ENCODE results near the gene ENPEP.
"Not testable (repeated sequence)": the region's sequence is repeated elsewhere in the genome, so short reads cannot be mapped to it uniquely, and the experiment has no call there.

Gene ENPEP

DNA sequence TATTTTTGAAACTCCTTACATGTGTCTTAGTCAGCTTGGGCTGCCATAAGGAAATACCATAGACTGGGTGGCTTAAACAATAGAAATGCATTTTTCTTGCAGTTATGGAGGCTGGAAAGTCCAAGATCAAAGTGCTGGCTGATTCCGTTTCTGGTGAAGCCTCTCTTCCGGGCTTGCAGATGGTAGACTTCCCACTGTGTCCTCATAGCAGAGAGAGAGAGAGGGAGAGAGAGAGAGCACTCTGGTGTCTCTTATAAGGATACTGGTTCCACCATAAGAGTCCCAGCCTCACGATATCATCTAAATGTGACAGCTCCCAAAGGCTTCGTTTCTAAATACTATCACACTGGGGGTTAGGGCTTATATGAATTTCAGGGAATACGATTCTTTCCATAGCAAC is 39.7 kb downstream of the ENPEP start:
- no peak for DNase-seq (ENCODE audit: extremely low spot score, insufficient read length, low read depth)
- FAIRE-seq, result no peak

DNA sequence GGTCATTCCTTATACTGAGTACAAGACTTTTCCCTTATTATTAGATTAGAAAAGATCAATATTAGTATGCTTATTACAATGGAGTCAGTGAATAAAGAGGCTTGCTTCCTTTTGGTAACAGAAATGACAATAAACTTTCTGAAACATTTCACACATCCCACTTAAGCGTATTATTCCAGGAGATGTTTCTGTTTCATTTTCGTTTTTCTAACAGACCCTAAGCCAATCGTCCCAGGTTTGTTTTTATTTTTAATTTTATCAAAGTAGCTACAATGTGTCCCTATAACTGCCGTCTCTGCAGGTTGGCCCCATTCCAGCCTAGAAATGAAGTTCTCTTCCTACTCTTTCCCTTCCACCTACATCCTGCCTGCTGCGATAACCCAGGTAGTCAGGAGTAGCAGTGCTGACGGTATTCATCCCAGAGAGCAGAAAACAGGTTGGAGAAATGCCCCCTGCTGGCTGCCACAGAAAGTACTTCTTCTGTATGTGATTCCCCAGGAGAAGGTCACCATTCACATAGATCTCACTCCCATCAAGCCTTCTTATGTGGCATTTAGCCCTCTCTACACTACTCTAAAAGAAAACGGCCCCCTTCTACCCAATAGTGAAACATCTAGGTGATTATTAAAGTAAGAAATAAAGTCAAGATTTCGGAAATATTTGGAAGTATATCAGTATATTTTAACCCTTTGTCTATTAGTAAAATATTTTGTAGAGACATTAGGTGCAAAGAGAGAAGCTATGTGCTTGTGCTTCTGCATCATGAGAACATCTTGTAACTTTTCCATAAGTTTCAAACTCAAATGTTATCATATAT is 40.4 kb downstream of the ENPEP start:
- peak; percentile 92 for FAIRE-seq

DNA sequence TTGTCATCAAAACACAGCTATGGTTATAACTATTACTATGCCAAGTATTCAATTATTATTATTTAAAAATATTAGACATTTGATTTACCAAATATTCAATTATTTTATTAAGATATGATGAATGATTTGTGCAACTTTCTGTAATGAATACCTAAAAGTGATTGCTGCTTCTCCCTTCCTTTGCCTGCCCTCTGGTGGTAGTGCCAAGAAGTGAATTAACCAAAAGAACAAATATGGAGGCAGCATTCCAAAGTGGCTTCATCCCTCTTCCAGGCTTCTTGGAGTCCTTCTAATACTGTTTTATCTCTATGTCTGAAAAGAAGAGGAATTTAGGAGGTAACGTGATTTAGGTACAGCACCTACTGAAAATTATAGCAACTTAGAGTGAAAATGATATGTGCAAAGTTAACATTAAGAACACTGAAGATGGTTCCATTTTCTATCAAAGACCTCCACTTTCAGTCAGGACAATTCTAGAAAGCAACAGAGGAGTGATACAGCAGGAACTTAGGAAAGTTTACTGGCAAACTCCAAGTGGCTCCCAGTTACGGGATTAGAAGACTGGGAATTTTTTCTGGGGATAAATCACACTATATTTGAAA is 43.0 kb downstream of the ENPEP start:
- no peak for DNase-seq (ENCODE audit: extremely low spot score, insufficient read length, low read depth)

More for the DNA sequence above, 40.4 kb downstream of the ENPEP start:
- DNase-seq (ENCODE audit: extremely low spot score, insufficient read length, low read depth), result no peak

DNA sequence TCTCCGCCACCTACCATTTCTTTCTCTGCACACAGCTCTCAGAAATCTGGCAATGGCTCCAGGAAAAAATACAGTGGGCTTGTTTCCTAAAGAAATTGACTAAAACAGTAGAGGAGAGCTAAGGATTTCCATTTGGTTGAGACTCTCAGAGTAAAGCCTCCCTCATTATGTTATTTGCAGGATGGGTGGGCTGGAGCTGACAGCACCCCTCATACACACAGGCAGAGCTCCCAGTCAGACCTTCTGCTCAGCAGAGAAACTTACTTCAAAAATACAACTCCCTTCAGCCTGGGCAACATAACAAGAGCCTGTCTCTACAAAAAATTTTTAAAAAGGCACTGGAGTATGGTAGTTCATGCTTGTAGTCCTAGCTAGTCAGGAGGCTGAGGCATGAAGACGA is 44.9 kb downstream of the ENPEP start:
- no peak for FAIRE-seq
- DNase-seq (ENCODE audit: extremely low spot score, insufficient read length, low read depth), result no peak

More for the DNA sequence above, 43.0 kb downstream of the ENPEP start:
- peak; percentile 59 for FAIRE-seq

DNA sequence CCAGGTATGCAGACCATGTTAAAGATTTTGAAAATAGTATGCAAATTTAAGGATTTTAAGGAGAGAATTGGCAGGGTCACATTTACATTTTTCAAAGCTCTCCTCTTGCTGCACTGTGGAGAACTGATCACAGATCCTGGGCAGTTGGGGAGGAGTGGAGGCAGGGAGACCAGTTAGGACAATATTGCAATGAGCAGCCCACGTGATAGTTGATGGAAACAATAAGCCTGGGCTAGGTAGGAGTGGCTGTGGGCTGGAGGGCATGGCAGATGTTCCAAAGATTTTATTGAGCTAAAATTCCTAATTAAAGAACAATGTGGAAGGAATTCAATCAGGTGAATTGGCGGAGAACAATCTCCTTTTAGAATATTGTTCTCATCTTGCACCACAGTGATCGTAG is 50.6 kb downstream of the ENPEP start:
- no peak for FAIRE-seq
- no peak for DNase-seq (ENCODE audit: extremely low spot score, insufficient read length, low read depth)

DNA sequence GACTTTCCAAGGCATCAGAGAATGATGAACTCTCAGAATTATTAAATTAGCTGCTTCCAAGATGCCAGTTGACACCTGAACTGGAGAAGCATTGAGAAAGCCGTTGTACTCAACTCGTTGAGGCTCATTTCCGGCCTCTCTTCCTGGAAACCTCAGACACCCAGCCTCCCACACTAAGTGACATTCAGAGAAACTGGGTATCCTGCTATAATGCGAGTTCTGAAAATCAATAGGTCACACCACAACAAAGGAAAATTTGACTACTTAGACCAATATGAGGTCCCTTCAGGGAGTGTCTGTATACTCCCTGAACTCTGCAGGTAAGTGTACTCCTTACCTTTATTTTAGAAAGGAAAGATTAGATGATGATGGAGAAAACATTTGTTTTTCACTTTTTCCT is 51.2 kb downstream of the ENPEP start:
- FAIRE-seq, result no peak

DNA sequence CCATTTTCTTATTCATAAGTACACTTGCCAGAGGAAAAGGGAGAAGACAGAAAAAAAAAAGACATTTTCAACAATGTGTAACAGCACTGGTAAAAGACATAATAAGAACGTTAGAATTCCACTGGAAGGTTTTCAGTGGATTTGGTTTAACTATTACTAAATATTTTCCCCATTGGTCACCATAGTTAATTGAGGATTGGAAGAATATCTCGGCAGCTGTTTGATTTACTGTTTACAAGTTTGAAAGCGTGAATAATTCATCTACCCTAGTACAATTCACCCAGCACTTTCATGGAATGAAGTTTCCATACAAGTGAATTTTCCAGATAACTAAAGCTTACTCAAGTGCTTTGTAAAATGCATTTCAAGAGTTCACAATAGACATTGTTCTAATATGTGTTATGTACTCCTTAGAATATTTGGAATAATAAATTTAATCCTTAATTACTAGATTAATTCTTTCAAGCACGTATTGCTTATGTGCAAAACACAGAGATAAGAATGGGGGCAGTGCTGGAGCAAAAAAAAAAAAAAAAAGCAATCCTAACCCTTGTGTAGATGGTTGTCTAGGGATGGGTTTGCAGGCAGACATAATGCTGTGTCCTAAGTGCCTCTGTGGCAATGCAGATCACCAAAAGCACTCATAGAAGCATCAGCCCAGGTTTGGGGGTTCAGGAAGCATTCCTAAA is 57.1 kb downstream of the ENPEP start:
- FAIRE-seq (no peak), DNase-seq (ENCODE audit: extremely low spot score, insufficient read length, low read depth) (no peak)

More for the DNA sequence above, 51.2 kb downstream of the ENPEP start:
- no peak for DNase-seq (ENCODE audit: extremely low spot score, insufficient read length, low read depth)

DNA sequence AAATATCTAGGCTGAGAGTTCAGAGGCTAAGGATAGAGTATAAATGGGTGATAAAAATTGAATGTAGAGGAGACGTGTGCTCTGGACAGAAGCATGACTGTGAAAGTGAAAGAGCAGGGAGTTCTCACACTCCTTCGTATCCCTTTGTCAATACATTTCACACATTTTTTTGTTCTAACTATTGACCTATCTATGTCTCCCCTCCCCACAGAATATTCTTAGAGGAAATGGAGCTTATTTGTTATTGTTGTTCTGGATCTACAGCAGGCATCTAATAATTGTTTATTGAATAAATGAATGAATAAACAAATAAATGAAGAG is 57.6 kb downstream of the ENPEP start:
- FAIRE-seq (no peak), DNase-seq (ENCODE audit: extremely low spot score, insufficient read length, low read depth) (no peak)

DNA sequence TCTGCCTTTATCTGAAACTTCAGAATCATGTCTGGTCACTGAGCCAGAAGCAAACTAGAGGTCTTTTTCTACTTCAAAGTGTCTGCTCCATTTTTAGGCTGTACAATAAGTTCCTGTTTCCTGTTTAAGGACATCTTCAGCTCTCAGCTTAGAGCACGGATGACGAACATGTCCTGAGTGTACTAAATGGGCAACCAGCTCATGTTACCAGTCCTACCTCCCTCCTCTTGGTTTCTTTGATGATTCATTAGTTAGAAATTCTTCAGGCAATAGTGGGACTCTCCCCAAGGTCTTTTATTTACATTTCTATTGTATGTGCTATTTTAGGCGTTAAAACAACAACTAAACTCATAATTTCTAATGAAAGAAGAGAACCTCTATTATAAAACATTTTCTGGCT is 58.0 kb downstream of the ENPEP start:
- no peak for FAIRE-seq
- DNase-seq (ENCODE audit: extremely low spot score, insufficient read length, low read depth), result no peak

DNA sequence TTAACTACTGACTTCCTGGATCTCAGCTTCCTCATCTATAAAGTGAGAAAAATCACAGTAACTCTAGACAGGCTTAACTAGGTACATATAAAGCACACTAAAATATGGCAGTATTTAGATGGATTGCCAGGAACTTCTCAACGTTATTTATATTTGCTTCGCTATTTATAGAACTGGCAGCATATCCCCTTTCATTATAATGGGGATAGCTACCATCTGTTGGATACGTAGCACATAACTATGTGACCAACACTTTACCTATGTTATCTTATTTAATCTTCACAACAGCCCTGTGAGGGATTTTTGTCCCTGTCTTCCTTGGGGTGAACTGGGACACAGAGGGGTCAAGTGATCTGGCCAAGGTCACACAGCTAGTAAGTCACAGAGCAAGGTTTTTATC is 64.6 kb downstream of the ENPEP start:
- no peak for FAIRE-seq
- DNase-seq (ENCODE audit: extremely low spot score, insufficient read length, low read depth), result no peak

DNA sequence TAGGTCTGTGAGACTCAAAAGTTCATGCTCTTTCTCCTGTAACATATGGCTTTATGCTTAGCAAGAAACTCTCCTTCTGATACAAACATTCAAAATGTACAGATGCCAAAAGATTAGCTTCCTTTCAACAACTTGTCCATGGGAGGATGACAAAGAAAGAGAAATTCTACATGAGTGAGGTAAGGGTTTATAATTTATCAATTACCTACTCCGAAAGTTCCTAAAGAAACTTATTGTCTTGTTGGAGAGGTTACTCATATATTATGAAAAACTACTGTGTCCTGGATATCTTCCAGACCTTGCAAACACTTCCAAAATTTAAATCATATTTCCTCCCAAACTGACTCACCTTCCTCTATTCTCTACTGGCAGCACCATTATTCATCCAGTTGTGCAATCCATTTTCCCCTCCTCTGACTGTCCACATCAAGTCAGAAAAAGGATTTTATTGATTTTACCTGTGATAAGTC is 65.1 kb downstream of the ENPEP start:
- no peak for DNase-seq (ENCODE audit: extremely low spot score, insufficient read length, low read depth)

DNA sequence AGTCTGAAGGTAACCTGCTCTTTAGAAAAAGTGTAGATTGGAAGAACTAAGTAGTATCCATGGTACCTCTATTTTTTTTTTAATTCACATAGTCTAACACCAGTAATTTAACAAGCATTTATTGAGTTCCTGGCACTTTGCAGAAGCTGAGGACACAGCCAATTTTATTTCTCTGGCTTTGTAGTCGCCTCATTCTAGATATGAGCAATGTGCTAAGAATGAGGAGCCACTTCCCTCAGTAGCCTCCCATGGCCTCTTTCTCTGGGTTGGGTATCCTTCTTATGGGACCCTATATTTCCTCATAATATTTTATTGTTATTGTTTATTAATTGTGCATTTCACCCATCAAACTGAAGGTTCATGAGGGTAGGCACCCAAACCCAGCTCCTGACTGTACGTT is 67.6 kb downstream of the ENPEP start:
- no peak for DNase-seq (ENCODE audit: extremely low spot score, insufficient read length, low read depth)
- no peak for FAIRE-seq

More for the DNA sequence above, 65.1 kb downstream of the ENPEP start:
- no peak for FAIRE-seq

DNA sequence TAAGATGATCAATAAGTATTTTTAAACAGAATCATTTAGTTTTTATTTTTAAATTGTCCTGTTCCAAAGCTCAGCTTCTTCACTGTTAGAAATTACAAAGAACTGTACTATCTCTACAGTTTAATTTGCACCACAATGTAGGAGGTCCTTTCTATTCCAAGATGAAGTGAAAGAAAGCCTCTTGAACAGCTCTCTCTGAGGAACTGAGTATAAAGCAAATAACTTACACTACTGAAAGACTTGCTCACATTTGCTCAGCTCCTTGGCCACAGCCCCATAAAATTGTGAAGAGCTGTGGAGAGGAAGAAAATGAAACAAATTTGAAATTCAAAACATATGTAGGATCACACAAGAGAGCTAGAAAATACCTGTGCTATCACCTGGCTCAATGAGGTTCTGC is 68.6 kb downstream of the ENPEP start:
- FAIRE-seq (no peak), DNase-seq (ENCODE audit: extremely low spot score, insufficient read length, low read depth) (no peak)

DNA sequence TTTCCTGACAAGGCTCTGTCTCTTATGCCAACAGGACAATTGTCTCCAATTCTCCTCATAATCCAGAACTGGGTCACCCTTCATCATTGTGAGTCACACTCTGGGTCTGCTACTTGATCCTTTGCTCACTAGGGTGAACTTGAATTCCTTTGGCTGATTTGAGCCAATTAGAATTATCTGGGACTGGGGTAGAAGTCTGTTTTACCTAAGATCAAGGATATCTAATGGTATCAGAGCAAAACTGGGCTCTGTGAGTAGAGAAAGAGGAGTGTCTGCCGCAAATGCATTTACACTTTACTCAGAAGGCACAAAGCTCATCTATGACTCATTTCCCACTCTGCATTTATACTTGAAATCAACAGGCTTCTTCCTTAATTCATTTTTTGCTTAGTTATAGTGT is 74.3 kb downstream of the ENPEP start:
- no peak for DNase-seq (ENCODE audit: extremely low spot score, insufficient read length, low read depth)
- FAIRE-seq, result no peak

DNA sequence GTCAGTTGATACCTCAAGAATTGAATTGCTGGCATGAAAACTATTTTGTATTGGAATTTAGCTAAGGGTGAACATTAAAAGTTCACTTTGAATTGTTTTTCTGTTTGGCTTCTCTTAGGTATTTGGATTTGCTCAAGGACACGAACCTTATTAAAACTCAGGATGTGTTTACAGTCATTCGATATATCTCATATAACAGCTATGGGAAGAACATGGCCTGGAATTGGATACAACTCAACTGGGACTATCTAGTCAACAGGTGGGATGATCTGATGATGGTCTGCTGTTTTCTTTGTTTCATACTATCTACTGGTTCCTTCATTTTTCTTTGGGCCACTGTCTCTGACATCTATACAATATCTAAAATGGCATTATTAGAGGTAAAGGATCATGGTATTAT is 77.2 kb downstream of the ENPEP start:
- no peak for DNase-seq (ENCODE audit: extremely low spot score, insufficient read length, low read depth)
- no peak for FAIRE-seq

DNA sequence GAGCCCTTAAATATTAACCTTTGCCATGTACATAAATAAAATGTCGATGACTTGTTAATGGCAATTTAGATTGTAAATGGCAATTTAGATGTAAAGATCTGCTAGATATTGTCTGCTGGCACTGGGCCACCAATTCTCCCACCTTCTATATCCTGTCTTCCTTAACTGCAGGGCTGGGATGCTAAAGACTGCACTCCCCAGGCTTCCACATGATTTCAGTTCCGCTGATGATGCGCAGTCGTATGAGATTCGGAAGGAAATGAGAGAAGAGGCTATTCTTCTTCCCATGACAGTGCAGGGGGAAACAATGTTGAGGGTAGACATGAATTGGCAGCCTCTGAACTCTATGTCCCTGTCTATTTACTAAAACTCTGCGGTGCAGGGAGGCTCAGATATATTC is 91.3 kb downstream of the ENPEP start:
- FAIRE-seq (no peak), DNase-seq (ENCODE audit: extremely low spot score, insufficient read length, low read depth) (no peak)

DNA sequence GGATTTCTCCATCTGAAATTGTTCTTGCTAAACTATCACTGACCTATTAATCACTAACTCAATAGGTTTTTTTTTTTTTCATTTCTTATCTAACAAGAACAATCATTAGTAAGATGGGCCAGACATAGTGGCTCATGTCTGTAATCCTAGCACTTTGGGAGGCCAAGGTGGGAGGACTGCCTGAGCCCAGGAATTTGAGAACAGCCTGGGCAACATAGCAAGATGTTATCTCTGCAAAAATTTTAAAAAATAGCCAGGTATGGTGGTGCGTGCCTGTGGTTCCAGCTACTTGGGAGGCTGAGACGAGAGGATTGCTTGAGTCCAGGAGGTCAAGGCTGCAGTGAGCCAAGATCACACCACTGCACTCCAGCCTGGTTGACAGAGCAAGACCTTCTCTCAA is 100.7 kb downstream of the ENPEP start:
- not testable (repeated sequence) for DNase-seq (ENCODE audit: extremely low spot score, insufficient read length, low read depth); FAIRE-seq

DNA sequence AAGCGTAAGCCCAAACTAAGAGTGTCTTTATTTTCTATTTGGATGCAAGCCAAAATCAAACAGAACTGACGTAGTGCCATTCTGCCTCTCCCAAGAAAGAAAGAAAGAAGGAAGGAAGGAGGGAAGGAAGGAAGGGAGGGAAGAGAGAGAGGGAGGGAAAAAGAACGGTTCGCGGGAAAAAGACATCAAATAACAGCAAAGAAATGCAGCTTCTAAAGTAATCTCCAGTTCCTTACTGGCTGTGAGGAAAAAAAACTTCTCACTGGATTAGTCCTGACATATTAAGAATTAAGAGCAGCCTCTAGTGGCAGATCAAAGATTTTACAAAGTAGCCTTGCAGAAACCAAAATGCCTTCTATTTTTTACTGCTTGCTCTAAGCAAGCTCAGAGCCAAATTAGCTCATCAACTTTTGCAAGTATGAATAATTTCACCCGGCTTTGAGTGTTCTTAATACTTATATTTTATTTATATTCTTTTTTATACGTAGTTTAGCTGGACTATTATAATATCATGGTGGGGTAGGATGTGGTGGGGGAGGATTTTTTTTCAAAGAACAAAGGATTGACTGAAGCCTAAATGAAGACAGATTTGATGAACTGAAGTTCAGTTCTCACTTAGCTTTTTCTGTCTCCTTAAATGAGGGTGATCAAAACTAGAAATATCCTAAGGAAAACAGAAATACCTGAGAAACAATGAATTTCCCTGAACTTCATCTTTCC is 110.3 kb downstream of the ENPEP start:
- DNase-seq (ENCODE audit: extremely low spot score, insufficient read length, low read depth) (no peak), FAIRE-seq (no peak)

DNA sequence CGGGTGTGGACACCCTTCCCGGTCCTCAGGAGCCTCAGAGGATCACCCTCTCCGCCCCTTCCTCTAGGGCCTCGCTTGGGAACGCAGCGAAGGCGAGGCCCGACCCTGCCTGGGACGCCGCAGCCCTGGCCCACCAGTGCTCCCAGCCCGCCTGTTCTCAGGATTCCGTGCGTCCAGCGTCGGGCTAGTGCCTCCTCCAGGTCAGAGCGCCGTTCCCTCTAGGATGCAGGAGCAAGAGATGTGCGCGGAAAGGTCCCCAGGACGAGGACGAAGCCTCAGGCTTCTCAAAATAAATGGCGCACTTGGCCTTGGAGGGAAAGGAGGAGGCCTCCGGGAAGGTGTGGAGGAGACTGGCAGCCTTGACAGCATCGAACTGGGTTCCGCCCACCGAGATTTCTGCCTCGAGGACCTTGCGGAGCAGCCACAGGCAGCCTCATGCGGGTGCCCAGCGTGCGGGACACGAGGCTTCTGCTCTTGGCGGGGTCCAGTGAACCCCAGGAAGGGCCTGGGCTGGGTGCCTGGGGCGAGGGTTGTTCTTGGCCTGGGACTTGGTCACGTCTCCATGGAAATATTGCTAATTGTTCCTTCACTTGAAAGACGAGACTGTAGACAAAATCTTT is 111.8 kb downstream of the ENPEP start:
- DNase-seq (ENCODE audit: extremely low spot score, insufficient read length, low read depth), result no peak
- FAIRE-seq, result no peak

DNA sequence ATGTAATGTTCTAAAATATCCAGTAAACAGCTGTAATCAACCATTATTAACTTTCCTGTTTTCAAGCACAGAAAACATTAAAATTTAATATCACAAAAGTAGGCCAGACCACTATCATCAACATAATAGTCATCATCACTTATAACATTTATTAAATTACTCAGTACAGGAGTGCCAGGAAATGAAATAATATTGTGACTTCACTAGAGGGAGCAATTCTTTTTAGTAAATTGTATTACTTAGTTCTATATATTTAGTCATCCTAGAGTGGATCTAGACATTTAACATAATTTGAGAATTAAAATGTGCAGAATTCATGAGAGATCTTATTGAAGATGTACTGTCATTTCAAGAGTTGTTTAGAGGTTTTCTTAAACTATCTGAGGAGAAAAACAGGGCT is 113.3 kb downstream of the ENPEP start:
- no peak for DNase-seq (ENCODE audit: extremely low spot score, insufficient read length, low read depth)
- no peak for FAIRE-seq
